HG03039 (cell line): ENCODE results near the gene GRIN2B.

Experiments used
- ATAC-seq: cut with Tn5 transposase; IDR thresholded peaks from one replicate; pipeline ENCODE4 v1.9.1; 2021; ENCODE audit warnings: mild to moderate bottlenecking, moderate library complexity; ENCODE audit not compliant: unreplicated experiment

GRIN2B gene

DNA sequence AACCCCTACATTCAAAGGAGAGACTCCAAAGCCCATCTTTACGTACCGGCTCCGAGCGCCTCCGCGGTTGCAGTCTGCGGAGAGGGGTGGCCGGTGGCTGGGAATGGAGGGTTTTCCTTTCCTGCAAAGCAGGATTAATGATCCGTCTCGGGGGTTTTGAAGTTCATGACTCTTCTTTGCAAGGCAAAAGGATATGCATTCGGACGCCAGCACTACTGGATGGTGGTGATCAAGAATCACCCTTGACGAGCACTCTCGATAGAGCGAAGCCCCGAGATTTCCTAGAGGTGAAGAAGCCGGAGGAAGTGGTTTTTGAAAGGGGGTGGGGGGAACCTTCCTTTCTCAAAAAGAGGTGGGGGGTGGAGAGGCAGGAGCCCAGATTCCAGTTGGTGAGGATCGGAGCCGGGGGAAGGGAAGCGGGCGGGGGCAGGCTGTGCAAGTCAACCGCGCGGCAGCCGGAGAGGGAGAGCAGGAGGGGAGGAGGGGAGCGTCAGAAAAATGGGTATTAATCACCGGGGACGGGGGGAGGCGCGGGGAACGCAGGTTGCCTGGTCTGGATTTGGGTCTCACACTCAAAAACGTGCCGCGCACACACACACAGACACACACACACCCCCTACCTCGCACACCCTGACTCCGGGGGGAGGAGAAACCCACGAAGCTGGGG is at the start of gene GRIN2B:
GRIN2B (minus strand) TSS at position 307 of the 667 bp plus-strand sequence. CDS start 115,394 bp downstream, outside the sequence.
- ATAC-seq, result no peak

DNA sequence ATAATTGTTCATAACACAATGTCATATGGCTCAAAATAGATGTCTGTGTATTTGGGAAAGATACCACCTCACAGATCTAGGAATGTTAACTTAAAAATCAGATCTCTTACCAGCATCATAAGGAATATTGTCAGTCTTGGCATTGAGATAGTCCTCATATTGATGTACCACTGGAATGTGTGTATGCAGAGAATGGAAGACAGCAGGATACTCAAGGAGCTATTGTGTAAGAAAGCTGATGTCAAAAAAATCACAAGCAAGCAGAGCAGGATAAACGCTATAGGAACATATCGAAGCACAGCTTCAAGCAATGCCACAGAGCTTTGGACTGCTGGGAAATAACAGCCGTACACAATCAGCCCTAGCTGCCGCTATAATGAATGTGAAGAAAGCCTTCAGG is 45.1 kb upstream of the GRIN2B start:
- no peak for ATAC-seq

DNA sequence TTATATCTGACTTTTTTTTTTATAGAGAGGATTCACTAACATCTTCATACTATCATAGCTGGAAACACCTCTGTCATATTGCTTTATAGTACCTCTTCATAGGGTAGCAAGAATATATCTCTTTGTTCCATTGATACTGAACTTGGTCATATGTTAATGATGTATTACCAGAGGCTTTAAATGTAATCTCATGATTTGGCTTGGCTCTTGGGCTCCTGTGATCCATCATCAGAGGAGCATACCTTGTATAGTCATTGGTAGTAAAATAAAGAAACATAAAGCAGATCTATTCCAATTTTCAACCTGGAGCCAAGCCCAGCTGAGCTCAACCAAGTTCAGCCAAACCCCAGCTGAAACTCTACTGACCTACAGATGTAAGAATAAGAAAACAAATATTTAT is 43.2 kb upstream of the GRIN2B start:
- no peak for ATAC-seq

DNA sequence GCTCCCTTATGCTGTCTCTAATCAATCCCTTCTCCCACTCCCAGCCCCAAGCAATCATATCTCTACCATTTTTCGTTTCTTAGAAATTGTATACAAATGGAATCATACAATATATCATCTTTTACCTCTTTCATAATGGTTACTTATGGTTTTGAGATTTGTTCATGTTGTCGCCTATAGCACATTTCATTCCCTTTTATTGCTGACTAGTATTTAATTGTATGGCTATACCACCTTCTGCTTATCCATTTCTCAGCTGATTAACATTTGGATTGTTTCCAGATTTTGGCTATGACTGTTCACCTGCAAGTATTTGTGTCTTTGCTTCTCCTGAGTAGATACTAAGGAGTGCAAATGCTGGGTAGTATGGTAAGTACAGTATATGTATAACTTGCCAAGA is 36.7 kb upstream of the GRIN2B start:
- no peak for ATAC-seq

DNA sequence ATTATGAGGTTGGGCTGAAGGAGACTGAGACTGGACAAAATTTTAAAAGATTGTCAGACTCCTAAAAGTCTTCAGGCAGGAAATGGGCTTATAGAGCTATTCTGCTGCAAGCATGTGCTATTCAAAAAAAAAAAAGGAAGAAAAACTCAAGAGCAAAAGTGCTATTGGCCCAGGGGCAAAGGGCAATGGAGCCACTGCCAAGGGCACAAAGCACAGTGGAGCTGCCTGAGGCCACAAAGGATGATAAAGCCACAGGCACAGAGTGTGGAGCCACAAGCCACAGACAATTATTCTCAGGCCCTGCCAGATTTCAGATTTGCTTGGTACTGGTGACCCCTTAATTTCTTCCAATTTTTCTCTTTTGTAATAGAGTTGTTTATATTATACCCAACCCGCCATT is 29.6 kb upstream of the GRIN2B start:
- ATAC-seq, result no peak

DNA sequence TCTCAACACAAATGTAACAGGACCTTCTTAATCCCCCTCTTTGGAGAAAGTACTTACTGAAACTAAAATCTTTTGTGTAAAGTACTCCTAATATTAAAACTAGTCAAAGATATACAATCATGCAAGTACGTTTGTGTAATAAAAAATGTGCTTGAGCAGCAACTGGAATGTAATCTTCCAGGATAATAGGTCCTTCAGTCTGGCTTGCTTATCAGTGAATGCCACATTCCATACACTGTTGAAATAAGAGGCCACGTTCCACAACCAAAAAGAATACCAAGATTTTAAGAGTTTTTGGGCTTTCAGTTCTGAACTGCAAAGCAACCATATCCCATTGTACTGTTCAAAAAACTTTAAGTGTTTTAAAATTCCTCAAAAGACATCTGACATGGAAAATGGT is 26.2 kb upstream of the GRIN2B start:
- no peak for ATAC-seq

DNA sequence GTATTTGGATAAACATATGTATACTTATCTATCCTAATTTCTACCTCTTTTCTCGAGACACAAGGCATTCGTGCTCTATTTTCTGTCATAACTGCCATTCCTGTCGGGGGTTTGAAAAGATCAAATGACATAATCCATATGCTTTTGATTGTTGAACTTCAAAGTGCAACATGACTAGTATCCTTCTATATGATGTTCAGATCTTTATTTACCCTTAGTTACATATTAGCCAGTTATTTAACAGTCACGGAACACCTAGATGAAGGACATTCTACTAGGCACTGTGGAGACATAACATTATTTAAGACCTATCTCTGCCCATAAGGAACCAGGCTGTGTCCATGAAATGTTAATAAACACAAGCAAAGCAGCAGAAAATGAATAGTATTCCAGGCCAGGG is 11.2 kb upstream of the GRIN2B start:
- ATAC-seq, result no peak

DNA sequence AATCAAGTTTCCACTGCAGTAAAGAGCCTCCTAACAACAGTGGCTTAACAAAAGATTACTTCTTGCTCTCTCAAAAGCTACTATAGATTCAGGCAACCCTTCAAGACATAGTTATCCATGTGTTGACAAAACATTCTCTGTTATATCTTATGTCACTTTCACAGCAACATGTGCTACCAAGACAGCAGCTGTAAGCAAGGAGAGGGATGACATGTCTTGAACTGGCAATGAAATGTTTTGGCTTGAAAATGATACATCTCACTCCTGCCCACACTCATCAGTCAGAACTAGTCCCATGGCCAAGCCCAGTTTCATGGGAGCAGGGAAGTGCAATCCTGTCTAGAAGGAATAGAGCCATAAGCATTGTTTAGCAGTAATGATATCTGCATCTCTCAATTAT is 10.7 kb upstream of the GRIN2B start:
- ATAC-seq, result no peak

DNA sequence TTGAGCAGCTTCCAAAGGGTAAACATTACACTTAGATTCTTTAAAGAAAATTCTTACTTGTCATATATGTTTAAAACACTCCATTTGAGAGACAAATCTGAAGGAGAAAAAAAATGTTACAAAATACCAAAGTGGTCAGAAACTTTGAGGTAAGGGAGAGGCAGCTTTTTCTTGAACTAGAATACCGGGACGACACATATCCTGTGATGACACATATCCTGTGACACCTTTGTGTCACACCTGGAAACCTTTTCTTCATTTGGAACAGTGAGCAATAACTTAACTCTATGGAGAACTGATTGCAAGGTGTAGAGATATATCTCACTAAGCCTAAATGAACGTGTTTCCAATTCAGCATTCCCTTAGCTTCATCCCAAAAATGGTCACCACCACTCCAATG is 4.6 kb upstream of the GRIN2B start:
- ATAC-seq, result no peak

DNA sequence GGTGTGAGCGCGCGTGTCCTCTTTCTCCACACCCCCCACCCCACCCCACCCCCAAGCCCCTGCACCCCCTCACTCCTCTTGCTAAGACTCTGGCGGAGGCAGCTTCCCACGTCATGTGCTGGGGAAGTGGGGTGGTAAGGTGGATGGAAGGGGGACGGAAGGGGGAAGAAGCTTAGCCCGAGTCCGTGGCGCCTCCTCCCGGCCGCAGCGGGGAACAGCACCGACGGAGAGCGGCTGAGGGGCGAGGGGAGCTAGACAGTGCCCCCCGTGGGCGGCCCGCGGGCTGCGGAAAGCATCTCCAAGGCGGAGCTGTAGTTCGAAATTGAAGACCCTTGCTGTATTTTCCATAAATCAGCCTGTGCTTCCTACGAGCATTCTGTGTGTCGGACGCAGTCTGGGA is 588 bp upstream of the GRIN2B start:
- ATAC-seq, result no peak

DNA sequence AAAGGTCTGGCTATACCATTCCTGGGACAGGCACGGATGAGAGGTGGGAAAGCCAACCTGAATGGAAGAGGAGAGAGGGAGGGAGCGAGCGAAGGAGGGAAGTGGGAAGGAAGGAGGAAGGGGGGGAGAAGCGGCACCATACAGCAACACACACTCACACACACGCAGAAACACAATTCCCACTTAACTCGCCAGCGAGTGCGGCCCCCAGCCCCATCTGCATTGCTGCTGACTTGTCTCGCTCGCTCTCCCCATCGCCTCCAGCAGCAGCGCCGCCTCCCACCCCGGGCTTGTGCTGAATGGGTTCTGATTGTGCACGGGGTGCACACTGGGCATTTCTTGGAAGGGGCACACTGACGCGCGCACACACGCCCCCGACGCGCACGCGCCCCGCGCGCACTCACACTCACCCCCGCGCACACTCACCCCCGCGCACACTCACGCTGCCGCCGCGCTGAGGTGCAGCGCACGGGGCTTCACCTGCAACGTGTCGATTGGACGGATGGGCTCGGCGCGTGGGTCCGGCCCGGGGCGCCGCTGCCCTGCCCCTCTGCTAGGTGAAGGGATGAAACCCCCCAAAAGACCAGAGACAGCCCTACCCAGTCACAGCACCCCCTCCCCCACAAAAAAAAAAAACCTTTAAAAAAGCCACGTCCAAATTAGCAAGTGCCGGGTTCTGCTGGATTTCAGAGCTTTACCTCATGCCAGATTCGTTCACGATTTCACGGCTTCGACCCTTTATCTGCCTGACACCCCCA is 685 bp downstream of the GRIN2B start:
- ATAC-seq, result no peak

DNA sequence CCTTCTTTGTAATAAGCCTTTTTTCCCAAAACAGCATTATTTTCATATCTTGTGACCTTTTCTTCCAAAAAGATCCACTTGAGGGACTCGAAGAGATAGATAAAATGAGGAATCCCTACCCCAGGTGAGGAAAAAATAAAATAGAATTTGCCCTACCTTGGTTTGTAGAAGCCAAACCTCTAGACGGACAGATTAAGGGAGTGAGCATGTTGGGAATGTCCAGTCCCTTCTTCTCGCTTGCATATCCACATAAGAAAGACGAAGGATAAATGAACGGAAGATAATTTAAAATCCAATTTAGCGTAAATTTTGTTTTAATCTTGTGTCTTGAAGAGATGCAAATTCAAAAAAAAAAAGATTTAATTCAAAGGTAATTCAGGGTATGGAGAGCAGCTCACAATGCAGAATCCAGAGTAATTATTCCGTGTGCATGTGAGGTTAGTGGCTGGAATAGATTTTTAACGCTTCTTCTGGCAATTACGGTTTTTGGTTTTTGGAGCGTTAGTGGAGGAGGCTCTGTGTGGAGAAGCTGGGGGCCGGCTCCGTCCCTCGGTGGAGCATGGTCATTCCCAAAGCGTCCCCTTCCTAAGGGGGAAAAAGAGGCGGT is 1.5 kb downstream of the GRIN2B start:
- no peak for ATAC-seq

DNA sequence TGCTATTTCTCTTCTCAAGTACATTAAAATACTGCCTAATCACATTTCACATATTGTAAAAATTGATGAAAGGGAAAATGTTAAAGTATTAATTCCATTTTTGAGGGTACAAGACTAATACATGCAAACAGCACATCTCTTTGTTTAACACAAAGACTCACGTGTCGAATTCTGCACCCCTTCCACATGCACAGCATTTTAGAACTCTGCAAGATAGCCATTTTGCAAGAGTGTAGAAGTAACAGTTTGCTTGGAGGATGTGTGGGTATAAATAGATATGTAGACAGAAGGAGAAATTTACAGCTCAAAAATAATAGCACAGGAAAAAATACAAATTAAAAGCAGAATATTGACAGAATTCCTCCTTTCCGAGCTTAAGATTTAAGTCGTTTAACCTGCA is 2.5 kb downstream of the GRIN2B start:
- no peak for ATAC-seq

DNA sequence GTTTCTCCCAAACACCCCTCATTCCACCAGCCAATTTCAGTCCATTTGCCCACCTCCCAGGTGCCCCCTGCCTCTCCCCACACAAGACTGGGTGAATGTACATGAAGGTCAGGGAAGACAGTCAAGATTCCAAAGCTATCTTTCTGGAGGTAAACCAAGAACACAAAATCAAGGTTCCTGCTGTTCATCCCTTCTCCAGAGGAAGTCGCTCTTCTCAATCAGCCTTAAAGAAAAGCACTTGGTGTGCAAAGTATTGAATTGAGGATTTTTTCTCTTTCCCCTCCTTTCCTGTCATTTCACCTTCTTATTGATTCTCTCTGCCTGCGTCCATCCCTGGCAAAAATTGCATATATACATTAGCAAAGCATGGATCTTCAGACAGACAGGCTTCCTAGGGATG is 4.5 kb downstream of the GRIN2B start:
- no peak for ATAC-seq

DNA sequence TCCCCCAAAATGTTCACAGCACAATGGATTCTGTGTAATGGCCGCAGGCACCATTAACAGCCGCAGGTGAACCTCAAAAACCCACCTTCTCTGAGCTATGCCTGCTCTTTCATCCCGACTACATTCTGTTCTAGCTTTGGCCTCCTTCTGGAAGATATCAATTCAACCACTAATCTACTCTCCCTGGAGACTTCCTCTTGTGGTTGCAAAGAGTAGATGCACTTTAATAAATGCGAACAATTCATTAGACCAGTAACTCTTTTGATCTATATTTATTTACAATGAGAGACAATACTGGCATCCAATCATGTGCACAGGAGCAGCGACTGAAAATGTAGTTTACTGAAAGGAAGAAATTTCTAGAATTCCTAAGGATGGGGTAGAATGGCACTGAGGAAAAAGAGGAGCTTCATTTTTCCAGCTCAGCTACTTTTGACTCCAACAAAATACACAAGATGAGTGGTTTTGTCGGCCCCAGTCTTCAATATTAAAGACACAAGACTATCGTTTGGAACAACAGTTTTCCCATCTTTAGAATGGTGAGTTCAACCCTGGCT is 5.3 kb downstream of the GRIN2B start:
- no peak for ATAC-seq

DNA sequence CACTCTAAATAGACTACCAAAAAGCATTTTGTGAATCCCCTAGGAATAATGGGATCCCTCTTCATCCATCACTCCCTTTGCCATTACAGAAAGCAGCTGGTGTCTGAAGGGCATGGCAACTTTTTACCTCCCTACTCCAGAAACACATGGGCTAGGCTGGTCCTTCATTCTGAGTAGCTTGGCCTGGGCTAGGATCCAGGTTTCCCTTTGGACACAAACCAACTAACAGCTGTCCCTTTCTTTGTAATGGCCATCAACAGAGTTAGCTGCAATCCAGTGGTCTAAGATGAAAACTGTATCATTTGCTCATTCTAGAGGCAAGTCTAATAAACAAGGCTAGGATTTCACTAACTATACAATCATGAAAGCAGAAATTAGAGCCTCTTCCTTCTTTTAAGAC is 7.4 kb downstream of the GRIN2B start:
- ATAC-seq, result no peak

DNA sequence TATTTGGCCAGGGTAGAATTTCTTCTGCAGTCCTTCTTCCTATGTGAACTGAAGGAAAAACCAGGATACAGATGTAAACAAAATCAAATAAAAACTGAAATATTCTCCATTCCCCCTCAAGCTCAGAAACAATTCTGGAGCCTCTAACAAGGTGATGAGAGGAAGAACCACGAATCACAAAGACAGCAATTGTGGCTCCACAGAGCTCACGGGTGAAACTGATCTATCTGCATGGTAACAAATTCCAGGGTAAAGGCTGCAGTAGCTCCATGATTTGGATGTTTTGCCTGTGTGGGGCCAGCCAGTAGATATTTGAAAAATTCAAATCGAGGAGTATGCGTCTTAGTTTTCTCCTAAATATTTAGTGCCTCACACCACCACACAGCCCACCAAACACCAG is 10.6 kb downstream of the GRIN2B start:
- ATAC-seq, result no peak

DNA sequence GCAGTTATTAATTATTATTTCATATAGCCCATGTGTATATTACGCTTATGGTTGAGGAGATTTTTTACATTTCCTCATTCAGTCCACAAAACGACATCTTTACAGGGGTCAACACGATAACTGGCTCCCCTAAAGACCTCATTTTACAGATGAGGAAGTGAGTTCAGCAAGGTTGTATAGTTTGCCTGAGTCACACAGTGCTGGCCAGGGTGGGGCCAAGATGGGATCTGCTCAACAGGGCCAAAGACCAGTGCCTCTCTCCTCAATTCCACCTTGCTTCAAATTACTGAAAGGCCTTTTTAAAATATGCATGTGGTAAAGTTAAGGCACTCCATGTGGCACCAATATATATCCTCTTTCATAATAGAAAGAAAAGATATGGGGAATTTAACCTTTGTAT is 13.1 kb downstream of the GRIN2B start:
- ATAC-seq, result no peak

DNA sequence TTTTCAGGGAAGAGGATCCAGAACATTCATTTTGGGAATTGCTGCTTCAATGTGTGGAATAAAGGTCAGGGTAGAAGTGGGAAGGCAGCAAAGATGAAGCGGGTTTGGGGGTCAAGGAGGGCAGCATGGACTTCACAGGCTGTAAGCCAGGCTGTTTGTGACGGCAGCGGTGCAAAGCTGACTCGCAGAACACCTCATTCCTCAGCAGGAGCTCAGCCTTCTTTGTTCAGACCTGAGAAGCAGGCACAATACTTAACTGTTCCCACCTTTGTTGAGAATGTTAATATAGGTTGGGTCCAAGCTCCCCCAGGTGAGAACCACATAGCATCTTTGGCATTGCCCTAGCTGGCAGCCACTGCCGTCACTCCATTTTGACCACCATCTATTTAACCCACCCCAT is 16.7 kb downstream of the GRIN2B start:
- no peak for ATAC-seq

DNA sequence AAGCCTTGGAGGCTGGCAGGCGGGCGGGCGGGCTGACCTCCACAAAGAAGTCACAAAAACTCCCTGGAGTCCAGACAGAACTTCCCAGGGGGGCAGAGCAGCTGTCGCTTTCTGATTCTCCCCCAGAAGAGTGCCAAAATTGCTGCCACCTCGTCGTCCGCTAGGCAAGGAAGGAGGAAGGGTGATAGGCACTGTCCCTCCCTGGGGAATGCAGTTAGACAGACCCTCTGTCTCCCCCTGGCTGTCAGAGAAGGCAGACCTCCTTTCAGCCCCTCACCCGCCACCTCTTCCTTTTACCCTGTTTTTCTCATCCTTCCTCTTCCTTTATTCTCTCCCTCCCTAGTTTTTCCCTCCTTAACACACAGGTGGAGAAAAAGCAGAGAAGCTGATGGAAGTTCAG is 18.7 kb downstream of the GRIN2B start:
- ATAC-seq, result no peak

DNA sequence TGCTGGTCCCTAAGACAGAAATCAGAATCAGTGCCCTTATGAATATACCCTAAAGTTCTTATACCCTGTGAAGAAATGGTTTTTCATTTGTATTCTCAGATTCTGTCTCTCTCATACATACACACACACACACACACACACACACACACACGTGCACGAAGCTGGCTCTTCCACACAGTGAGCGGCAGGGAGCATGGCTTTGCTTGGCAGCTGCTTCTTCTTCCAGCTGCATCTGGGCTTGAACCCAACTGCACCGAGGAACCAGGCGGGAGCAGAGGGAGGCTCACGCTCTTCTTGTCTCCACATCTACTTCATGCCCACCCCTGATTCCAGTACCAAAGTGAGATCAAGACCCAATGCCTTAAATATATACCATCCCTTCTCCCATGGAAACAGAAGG is 19.4 kb downstream of the GRIN2B start:
- ATAC-seq, result no peak

DNA sequence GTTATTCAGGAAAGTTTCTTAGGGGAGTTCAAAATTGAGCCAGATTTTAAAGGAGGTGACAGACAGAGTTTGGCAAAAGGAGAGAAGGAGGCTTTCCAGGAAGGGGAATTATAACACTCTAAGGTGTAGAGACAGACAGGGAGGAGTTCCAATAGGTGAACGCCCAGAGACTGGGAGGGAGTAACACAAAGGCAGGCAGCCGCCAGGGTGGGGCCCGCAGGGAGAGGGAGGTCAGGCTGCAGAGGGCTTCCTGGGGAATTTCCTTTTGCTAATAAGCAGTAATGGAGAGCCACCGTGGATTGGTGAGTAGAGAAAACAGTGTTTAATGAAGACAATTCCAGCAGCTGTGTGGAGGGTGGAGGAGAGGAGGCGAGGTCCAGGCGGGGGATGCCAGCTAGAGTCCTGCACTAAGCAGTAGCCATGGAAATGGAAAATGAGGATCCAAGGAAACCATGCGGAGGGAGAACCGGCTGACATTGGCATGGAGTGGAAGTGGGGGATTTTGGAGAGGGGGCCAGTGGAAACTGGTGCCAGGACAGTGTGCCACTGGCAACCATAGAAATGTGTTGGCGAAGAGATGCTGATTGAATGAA is 22.2 kb downstream of the GRIN2B start:
- ATAC-seq, result no peak
